ENCODE results near the gene ERN1.

DNA sequence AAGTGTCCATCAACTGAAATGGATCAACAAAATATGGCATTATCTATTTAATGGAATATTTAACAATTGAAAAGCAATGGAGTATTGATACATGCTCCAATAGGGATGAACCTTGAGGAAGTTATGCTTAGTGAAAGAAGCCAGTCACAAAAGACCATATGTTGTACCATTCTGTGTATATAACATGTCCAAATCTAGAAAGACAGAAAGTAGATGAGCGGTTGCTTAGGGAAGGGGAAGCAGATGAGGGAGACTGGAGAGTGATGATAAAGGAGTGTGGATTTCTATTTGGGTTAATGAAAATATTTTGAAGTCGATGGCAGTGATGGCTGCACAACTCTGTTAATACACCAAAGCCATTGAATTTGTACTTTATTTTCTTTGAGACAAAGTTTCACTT is 8.5 kb upstream of the ERN1 start:
- TF ChIP-seq, protein P1, sequence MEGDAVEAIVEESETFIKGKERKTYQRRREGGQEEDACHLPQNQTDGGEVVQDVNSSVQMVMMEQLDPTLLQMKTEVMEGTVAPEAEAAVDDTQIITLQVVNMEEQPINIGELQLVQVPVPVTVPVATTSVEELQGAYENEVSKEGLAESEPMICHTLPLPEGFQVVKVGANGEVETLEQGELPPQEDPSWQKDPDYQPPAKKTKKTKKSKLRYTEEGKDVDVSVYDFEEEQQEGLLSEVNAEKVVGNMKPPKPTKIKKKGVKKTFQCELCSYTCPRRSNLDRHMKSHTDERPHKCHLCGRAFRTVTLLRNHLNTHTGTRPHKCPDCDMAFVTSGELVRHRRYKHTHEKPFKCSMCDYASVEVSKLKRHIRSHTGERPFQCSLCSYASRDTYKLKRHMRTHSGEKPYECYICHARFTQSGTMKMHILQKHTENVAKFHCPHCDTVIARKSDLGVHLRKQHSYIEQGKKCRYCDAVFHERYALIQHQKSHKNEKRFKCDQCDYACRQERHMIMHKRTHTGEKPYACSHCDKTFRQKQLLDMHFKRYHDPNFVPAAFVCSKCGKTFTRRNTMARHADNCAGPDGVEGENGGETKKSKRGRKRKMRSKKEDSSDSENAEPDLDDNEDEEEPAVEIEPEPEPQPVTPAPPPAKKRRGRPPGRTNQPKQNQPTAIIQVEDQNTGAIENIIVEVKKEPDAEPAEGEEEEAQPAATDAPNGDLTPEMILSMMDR (IDR thresholded peaks at IDR 0.05): no peak
- no peak for TF ChIP-seq POLR2A (IDR thresholded peaks at IDR 0.05)
